CD4-positive, alpha-beta T cell treated with Interleukin-10 for 1 hour (primary cell): ENCODE data around the gene OSBP2.

ENCODE experiments used
- DNase-seq: peaks from one replicate; pipeline ENCODE4 v3.0.0-alpha.2; 2020

Gene OSBP2

DNA sequence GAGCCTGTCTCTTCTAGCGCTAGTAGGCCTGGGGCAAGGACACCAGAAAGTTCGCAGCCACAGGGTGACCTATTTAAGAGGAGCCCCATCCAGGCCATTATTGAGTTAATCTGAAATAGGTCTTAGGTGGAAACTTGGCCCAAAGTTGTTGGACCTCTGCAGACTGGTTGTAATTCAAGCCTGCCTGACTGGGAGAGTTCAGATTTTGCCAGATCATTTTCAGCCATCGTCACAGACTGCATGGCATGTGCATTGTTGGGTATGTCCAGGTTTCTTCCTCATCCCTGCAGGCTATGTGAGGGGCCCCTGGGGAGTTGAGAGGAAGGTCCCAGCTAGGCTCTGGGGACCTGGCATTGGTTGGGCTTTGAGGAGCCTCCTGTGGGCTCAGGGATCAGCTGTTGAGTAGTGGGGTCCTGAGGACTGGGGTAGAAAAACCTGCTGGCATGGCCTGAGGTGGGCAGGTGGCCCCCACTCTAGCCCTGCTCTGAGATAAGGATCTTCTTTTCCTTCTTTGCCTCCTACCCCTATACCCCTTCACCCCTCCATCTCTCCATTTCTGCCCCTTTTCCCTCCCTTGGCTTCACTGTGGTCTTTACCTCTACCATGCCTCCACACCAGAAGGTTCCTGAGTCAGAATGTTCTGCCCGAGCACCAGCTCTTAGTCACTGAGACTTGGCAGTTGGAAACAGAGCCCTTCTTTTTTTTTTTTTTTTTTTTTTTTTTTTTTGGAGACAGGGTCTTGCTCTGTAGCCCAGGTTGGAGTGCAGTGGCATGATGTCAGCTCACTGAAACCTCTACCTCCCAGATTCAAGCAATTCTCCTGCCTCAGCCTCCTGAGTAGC, 161.2 kb downstream of the OSBP2 start:
- DNase-seq, result no peak

DNA sequence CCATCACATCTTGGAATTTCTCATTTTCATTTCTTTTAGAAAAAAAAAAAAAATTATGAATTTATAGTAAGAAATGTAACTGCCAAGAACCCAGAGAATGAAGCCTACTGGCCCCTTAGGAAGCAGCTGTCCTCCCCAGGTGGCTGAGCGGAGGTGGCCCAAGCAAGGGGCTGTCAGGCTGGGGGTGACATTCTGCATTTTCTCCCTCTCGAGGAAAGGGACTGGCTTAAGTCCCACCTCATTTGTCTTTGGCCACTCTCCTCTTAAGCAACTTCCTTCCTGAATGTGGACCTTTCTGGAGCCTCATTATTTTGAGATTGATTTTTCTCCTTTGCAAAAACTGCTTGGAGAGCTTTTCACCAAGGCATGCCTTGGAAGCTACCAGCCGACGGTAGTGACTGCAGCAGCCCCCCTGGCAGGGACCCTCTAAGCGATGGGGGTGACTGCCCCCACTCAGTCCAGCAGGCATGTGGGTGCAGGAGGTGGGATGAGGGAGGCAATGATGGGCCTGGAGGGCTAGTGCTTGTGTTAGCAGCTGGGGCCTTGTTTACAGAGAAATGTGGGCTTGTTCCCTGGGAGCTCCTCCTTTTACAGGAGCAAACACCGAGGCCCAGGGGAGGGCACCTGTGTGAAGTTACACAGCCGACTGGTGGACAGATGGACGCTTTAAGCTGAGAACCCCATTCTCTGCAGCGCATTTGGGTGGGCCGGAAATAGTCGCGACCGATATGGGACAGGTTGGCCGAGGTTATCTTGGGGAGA, 162.2 kb downstream of the OSBP2 start:
- no peak for DNase-seq

DNA sequence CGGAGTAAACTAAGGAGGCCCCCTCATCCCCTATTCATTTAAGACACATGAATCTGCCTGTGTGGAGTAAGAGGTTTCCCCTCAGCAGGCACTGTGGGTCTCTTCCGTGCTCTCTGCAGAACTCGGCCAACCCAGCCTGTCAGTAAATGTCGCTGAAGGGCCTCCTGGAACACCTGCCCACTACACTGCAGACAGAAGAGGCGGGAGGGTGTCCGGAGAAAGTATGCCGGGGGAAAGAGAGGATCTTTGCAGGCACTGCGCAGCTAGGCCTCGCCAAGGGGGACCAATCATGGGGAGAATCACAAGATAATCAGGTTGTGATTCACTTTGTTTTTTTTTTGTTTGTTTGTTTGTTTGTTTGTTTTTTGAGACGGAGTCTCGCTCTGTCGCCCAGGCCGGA, 163.1 kb downstream of the OSBP2 start:
- DNase-seq, result no peak

DNA sequence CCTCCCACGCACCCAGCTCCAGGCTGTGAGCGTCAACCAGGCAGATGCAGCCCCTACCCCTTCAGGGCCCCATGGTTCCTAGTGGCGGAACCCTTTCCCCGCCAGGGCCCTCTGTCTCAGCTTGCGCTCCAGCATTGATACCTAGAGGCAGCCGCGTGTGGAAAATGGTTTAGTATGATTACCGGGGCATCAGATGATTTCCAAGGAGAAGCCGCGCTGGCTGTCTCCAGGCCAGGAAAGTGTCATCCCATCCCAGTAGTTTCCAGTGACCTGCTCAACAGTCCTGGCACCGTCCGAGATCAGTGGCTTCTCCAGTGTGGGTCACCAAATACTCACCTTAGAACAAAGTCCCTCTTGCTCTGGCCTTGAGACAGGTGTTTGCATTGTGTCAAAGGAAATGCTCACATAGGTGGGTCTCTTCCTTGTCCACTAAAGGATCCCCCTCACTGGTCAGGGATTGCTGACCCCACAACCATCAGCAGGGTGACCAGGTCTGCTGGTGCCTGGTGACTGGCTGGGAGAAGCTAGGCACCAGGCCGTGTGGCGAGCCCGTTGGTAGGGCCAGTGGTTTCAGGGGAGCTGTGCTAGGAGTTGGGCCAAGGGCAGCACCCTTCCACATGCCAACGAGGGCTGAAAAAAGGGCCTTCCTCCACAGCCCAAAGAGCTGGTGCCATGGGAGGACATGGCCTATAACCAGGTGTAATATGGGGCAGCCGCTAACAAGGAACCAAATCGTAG, 164.5 kb downstream of the OSBP2 start:
- no peak for DNase-seq

DNA sequence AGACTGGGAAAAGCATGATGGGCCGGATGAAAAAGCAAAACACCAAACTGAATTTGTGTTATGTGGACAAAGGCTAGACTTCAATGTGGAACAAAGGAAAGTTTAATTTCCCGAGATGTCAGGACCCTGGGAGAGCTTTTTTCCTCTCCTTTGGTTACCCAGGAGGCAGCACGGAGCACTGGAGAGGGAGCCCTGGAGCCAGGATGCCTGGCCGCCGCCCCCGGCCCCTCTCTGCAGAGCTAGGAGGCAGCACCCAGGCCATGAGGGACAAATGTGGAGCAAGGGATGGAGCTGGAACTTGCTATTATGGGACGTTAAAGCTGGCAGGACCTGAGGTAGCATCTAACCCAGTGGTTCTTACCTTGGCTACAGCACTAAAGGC, 165.0 kb downstream of the OSBP2 start:
- no peak for DNase-seq

DNA sequence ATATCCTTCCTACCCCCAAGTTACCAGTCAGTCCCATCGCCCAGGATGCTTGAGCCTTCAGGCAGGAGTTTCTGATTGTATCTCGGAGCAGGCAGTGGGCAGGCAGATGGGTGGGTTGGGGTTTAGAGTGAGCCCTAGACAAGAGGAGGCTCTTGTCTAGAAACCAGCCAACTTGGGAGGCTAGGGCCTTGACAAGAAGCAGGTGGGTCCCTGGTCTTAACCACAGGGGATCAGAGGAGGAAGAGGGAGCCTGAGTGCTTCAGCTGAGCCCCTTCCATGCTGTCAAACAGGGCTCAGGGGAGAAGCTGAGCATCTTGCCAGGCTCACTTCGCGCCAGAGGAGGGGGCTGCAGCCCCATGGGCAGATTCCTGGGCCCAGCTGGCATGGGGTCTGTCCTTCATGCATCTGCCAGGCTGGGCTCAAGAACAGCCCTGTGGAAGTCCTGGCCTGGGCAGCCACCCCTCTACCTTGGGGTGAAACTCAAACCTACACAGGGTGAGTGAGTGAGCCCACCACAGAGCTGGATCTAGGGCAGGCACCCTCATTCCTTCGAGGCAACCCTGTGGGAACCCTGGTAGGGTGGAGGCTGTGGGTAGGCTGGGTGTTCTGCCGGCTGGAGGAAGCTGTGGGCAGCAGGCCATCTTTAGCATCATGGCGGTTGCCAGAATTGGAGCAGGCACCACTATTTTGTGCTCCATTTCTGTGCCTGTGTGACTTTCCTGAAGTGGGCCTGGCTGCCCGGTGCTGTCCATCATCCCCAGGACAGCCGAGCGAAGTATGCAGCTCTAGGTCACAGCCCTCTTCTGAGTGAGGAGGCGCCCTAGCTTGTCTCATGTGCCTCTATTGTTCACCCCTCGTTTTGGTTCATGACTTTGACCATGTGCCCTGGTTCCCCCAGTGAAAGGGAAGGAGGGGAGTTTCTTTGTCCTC, 165.8 kb downstream of the OSBP2 start:
- DNase-seq, result no peak

DNA sequence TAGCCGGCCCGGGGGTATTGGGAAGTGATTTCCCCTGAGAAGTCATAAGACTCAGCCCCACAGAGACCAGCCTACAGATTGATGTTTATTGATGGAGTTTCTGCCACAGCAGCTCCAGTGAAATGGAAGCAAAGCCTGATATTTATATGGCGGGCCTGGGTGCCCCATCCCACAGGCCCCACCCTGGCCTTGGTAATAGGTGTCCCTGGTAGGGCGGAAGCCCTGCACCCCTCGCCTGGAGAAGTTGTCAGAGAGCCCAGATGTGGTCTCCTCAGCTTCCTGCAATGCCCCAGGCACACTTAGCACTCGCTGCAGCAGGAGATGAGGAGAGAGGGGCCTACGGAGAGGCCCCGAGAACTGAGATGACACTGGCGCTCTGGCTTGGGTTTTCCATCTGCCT, 166.5 kb downstream of the OSBP2 start:
- no peak for DNase-seq

DNA sequence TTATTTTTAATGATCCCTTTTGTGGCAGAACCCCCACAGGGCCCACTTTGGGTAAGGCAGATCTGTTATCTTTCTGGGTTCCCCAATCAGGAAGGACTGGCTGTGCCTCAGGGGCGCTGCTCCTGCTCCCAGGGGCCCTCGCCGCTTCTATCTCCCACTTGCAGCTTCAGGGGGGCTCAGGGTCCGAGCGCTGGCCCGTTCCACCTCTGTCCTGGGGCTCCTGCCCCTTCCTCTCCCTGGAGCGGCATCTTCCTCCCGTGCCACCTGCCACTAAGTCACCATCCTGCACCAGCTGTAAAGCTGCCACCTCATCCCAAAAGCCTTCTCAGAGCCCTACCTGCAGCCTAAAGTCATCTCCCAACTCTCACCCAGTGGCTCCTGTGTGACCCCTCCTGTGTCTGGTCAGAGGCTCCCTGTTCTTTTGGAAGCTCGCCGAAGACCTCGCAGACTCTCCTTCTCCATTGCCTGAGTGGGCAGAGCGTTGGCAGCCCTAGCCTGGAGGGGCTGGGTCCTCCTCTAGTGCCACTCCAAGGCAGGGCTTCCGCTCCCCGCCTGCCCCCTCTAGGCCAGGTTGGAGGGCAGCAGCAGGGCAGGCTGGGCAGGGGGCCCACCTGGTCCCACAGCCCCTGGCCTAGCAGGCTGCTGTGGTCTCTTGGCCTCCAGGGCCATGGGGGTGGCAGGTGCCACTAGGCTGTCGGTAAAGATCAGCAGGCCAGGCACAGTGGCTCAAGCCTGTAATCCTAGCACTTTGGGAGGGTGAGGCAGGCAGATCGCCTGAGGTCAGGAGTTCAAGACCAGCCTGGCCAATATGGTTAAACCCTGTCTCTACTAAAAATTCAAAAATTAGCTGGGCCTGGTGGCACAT, 167.2 kb downstream of the OSBP2 start:
- DNase-seq, result no peak

DNA sequence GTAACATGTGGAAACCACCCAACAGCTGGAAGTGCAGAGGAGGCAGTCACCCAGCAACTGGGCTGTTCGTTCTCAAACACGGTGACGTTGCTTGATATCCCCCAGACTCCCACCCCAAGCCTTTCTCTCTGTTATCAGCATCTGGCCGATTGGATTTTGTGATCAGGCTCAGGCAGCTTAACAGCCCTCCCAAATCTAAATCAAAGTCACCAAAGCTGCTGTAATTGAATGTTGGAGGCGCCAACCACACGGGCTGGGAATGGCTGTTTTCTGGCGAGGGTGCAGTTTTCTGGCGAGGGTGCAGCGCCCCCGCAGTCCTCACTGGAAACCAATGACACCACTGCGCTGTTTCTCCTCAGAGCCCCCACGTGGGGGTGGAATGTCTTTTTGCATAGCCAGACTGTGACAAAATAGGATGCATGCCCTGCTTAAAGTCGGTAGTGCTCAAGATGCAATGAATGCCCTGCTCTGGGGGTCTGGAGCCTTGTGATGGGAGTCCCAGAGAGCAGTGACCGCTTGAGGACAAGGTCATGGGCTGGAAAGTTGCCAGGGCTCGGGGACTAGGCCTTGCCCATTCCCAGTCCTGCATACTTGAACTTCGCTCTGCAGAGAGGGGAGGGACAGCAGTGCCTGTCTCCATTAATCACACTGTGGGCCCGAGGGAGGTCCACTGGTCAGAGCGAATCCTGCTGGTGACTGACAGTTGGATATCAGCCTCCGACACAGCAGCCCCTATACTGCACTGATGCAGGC, 168.6 kb downstream of the OSBP2 start:
- no peak for DNase-seq

DNA sequence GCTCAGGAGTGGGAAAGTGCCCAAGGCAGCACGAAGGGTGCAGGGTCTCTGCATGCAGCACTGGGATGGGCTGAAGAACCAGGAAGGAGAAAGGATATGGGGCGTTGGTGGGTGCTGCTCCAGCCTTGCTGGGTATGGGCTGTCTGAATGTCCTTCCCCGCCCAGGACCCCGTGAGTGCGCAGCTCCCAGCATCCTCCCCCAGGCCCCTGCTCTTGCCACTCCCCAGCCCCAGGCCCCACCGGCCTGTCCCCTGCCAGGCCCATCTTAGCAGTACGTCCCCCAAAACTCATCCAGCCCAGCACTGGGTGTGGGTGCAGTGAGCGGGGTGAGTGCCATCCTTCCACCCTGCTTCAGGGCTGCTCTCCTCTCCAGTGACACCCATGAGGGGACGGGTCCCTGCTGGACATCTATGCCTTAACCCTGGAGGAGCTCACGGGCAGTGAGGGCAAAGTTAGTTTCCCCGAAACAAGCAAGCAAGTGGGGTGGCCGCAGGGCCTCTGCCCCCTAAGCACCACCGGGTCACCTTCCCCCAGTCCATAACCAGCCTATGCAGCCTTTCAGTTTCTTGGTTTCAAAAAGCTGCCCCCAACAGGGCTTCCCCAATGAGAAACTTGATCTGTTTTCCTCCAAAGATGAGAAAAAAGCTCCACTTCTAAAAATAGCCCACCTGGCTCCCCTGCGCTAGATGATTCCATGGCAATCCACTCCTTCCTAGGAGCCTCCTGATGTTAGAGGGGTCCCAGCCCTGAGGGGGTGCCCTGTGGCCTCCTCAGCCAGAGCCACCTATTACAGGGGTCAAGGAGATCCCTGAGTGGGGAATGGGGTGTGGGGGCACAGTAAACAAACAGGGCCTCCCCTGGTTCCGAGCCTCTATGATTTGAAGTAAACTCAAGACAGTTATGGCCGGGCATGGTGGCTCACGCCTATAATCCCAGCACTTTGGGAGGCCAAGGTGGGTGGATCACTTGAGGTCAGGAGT, 170.1 kb downstream of the OSBP2 start:
- no peak for DNase-seq

DNA sequence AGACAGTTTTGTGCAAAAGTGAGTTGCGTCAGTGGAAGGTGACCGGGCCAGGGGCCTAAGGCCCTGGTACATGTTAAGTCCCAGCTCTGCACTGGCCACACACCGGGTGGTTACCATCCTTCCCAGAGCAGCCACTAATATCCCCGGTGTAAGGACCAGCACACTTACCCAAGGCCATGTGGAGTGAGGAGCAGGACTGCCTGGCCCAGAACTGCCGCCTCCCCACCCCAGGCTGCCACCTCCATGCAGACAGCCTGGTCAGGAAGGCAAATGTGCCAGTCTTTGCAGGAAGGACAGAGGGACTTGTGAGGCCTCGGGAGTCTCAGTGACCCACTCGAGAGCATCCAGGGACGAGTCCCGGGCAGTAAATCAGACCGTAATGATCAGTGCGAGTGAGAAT, 171.0 kb downstream of the OSBP2 start:
- DNase-seq, result no peak

DNA sequence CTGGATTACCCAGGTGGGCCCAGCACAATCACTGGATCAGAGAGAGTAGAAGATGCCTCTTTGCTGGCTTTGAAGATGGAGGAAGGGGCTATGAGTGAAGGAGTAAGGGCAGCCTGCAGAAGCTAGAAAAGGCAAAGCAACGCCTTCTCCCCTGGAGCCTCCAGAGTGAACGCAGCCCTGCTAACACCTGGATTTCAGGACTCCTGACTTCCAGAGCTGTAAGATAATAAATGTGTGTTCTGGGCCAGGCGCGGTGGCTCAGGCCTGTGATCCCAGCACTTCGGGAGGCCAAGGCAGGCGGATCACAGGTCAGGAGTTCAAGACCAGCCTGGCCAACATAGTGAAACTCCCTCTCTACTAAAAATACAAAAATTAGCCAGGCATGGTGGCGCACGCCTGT, 171.5 kb downstream of the OSBP2 start:
- no peak for DNase-seq

DNA sequence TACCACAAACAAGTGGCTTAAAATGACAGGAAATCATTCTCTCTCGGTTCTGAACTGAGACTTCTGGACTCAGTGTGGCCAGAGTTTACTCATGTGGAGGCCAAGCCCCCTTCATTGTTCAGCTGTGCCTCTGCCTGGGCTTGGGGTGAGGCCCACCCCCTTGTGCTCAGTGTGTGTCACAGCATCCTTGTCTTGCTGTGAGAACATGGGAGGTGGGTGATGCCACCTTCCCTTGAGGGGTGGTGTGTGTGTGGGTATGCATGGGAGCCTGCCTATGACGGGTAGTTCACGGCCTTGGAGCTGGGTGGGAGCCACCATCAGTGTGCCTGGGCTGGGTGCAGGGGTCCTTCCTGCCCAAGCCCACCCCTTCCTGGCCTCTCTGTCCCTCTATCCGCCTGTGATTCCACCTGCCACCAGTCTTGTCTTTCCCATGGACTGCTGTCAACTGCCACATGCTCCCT, 172.2 kb downstream of the OSBP2 start:
- no peak for DNase-seq

DNA sequence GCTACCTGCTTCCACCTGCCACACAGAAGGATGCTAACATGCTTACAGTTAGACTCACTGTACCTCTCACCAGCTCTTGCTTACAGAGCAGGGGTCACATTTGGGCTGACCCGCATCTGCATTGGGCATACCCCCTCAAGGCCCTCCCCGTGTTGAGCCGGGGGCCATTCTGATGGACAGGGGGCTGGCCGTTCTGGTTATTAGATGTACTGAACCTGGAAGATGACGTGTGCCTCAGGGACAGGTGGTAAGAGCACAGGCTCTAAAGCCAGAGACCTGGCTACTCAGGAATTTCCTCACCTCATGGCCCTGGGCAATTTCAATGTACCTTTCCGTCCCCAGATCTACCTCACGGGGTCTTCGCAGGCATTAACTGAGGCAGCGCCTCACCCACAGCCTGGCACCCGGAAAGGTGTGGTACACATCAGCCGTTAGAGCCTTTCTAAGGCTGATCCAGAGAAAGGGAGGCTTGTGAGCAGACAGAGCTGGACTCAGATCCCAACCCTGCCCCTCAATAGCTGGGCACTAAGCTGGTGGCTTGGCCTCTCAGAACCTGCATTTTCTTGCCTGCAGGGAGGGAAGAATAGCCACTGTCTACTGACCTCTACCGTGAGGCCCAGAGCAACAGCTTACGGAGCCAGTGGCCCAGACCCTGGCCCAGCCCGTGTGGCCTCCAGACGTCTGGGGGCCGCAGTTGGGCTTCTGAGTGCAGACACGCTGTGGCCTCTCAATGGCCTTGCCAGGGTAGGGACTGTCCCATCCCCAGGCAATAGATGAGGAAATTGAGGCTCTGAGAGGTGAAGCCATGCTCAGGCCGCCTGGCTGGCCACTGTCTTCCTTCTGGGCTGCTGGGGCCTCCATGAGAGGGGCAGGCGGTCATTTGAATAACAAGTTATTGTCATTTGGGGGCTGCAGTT, 173.3 kb downstream of the OSBP2 start:
- DNase-seq, result no peak

DNA sequence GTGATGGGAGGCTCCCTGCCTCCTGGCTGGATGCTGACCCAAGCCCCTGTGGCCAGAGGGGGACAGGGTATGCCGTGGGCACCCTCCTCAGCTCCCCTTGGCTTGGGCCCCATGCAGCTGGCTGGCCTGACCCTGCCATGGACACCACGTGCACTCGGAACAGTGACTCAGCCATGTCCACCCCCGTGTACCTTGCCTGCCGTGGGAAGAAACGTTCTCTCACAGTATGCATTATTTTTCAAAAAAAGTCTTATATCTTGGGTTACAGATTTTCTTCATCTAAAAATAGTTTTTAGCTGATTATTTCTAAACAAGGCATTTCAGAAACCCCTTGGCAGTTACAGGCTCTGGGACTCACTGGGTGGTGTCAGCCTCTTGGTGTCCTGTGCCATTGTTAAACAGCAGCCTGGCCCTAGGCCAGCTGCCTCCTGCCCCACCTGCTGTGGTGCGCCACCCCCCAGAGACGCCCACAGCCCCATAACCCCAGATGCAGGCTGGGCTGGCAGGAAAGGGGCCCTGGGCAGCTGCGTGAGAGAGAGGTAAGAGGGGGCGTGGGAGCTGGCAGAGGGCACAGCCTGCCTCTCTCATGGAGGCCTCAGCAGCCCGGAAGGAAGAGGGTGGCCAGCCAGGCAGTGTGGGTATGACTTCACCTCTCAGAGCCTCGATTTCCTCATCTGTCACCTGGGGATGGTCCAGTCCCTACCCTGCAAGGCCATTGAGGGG, 174.2 kb downstream of the OSBP2 start:
- no peak for DNase-seq

DNA sequence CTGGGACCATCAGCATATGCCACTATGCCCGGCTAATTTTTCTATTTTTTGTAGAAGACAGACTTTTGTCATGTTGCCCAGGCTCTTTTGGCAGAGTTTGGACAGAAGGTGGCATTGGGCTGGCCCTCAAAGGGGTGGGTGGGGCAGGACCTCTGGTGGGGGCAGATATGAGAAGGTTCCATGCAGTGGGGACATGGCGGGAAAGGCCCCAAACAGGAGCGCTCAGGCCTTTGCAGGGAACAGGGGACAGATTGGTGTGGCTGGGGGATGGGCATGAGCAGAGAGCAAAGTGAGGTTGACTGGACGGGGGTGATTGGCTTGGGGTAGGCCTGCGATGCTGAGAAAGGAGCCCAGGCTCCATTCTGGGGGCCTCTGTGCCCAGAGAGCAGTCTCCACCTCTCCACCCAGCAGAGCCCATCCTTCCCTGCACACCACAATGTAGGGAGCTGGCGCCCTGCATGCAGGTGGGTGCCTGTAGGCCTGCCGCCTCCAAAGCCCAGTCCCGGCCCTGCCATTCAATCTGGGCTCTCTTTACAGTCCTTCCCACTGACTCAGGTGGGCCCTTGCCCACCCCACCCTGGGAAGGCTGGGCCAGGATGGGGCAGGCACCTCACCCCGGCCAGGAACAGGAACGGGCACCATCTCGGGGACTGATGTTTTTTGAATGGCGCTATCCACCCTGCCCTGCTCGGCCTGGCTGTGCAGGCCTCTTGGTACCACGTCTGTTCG, 175.2 kb downstream of the OSBP2 start:
- DNase-seq, result no peak
